ENCODE data around the gene PBRM1. TPM values are rescaled to one million over a fixed set of nuclear protein-coding genes. Genes with fewer than 3 reads are reported as not detected.
"Not testable (repeated sequence)": the region's sequence is repeated elsewhere in the genome, so short reads cannot be mapped to it uniquely, and the experiment has no call there.

The PBRM1 gene
- total RNA-seq = 10 to 100 TPM; 83.2 to 91.8 TPM

DNA sequence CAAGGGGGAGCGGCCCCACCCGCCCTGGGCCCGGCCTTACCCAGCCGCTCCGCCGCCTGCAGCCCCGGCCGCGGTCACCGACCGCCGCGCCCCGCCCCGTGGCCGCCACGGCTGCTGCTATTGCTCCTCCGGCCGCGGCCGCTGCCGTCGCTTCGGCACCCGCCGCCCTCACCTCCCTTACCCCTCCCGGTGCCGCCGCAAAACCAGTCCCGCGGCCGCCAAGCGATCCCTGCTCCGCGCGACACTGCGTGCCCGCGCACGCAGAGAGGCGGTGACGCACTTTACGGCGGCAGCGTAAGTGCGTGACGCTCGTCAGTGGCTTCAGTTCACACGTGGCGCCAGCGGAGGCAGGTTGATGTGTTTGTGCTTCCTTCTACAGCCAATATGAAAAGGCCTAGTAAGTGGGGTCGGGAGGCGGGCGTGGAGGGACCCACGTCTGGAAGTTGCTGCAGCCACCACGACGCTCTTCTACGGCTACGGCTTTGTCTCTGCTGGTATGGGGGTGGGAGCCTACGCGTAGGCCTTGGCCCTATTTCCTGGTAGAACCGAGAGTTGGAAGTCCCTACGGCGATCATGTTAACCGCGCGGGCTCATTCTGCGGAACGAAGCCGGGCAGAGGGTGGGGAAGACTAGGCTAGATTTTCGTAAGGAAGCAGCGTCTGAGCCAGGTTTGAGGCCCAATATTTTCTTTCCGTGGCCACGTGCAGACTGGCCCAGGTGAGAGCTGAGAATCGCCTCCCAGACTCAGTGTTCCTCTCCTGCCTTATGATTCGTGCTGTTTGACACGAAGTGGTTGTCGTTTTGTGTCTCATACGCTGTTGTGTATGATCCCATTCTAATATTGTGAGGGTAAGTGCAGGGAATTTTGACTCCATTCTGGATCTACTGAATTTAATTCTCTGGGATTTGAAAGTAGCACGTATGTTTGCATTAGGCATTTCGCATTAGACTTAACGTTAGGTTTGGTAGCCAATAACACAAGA lies at the start of gene PBRM1, which contains the start of gene GNL3:
PBRM1 (minus strand) TSS at position 205 of the 983 bp plus-strand sequence.
GNL3 (plus strand) TSS at position 324 of the 983 bp plus-strand sequence; CDS start at position 385, 61 bp downstream.
- peak; percentile 95 for DNase-seq
- Mint-ChIP-seq H3K36me3 (ENCODE audit: low read depth) (peaks cover 63% of the 10 kb centered on the region), H3K9me3 (ENCODE audit: insufficient read depth) (no peaks in the 10 kb centered on the region), H3K4me1 (ENCODE audit: low read depth) (peaks cover 65% of the 10 kb centered on the region), H3K4me3 (peak within 1 kb of the TSS; percentile 91), H3K27me3 (ENCODE audit: low read depth) (no peaks in the 10 kb centered on the region), H3K27ac (peak within 1 kb of the TSS; percentile 92)
- ChIA-PET CTCF (interaction anchor here (1.0 kb wide), 2 partner anchors 10 to 11 kb away, joined by 3 read pairs; no protein-coding TSS in a partner anchor), POLR2A (interaction anchor here (0.6 to 3.6 kb wide), 6 partner anchors 15 to 148 kb away, joined by 3 to 25 read pairs (median 4); partner anchors contain the start of genes GLT8D1 and SPCS1)
- ATAC-seq = peak; percentile 84

DNA sequence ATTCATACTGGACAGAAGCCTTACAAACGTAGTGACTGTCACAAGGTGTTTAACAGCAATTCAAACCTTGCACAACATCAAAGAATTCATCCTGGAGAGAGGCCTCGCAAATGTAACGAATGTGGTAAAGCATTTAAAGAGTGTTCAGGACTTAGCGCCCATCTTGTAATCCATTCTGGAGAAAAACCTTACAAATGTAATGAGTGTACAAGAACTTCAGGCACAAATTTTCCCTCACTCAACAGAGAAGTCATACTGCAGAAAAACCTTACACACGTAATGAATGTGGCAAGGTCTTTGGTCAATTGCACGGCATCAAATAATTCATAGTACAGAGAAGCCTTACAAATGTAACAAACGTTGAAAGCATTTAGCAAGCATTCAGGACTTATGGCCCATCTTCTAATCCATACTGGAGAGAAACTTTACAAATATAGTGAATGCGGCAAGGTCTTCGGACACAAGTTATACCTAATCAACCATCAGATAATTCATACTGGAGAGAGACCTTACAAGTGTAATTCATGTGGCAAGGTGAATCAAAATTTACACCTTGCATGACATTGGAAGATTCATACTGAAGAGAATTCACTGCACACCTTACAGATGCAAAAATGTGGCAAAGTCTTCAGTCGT lies 47.7 kb upstream of the PBRM1 start:
- no peak for DNase-seq
- Mint-ChIP-seq H3K4me1 (ENCODE audit: low read depth) (peaks cover 13% of the 10 kb centered on the region), H3K9me3 (ENCODE audit: insufficient read depth) (peaks cover 35% of the 10 kb centered on the region), H3K27ac (no peak overlapping the region), H3K27me3 (ENCODE audit: low read depth) (no peaks in the 10 kb centered on the region), H3K36me3 (ENCODE audit: low read depth) (peaks cover 75% of the 10 kb centered on the region), H3K4me3 (no peak overlapping the region)
- ChIA-PET POLR2A (no interaction called here), CTCF (interaction anchor here (0.5 kb wide), 1 partner anchor 13 kb away, joined by 3 read pairs; no protein-coding TSS in a partner anchor)
- ATAC-seq = no peak

DNA sequence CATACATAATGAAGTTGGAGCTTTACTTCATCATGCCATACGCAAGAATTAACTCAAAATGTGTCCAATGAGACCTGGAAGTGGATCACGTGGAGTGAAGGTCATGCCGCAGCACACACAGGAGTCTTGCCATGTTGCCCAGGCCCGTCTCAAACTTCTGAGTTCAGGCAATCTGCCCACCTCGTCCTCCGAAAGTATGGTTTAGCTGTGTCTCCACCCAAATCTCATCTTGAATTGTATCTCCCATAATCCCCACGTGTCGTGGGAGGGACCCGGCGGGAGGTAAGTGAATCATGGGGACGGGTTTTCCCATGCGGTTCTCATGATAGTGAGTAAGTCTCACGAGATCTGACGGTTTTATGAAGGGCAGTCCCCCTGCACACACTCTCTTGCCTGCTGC lies 45.9 kb upstream of the PBRM1 start:
- Mint-ChIP-seq H3K4me3 (no peak overlapping the region), H3K4me1 (ENCODE audit: low read depth) (peaks cover 13% of the 10 kb centered on the region), H3K36me3 (ENCODE audit: low read depth) (peaks cover 76% of the 10 kb centered on the region), H3K9me3 (ENCODE audit: insufficient read depth) (peaks cover 42% of the 10 kb centered on the region), H3K27me3 (ENCODE audit: low read depth) (no peaks in the 10 kb centered on the region), H3K27ac (no peak overlapping the region)
- ChIA-PET POLR2A (no interaction called here), CTCF (interaction anchor here (1.2 to 1.8 kb wide), 2 partner anchors 11 to 12 kb away, joined by 3 to 4 read pairs; no protein-coding TSS in a partner anchor)
- ATAC-seq (no peak), DNase-seq (no peak)

DNA sequence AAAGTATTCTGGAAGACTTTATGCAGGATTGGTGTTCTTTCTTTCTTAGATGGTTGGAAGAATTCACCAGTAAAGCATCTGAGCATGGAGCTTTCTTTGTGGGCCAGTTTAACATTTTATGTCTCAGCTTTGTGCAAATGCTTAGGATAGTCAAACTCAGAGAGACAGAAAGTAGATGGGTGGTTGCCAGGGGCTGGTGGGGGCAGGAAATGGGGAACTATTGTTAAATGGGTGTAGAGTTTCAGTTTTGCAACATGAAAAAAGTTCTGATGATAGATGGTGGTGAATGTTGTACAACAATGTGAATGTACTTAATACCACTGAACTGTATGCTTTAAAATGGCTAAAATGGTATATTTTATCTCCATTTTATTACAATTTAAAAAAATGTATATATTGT lies 45.0 kb upstream of the PBRM1 start:
- peak overlapping the region; percentile 51 for H3K27ac Mint-ChIP-seq

DNA sequence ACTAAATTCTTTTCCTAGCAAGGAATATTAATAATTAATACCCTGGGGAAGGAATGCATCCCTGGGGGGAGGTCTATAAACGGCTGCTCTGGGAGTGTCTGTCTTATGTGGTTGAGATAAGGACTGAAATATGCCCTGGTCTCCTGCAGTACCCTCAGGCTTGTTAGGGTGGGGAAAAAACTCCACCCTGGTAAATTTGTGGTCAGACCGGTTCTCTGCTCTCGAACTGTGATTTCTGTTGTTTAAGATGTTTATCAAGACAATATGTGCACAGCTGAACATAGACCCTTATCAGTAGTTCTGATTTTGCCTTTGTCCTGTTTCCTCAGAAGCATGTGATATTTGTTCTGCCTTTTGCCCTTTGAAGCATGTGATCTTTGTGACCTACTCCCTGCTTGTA lies 43.0 kb upstream of the PBRM1 start:
- H3K4me3 Mint-ChIP-seq; H3K27me3 Mint-ChIP-seq (ENCODE audit: low read depth); ATAC-seq; H3K27ac Mint-ChIP-seq; POLR2A ChIA-PET; CTCF ChIA-PET; DNase-seq: not testable (repeated sequence)
- Mint-ChIP-seq H3K4me1 (ENCODE audit: low read depth) (peaks cover 13% of the 10 kb centered on the region), H3K36me3 (ENCODE audit: low read depth) (peaks cover 56% of the 10 kb centered on the region), H3K9me3 (ENCODE audit: insufficient read depth) (peaks cover 39% of the 10 kb centered on the region)

More for the DNA sequence above, 45.0 kb upstream of the PBRM1 start:
- CTCF ChIA-PET = interaction anchor here (1.2 to 1.8 kb wide), 2 partner anchors 10 to 13 kb away, joined by 3 to 4 read pairs; no protein-coding TSS in a partner anchor
- ATAC-seq (no peak), DNase-seq (no peak)
- peaks cover 13% of the 10 kb centered on the region for H3K4me1 Mint-ChIP-seq (ENCODE audit: low read depth)
- H3K36me3 Mint-ChIP-seq (ENCODE audit: low read depth) = peaks cover 71% of the 10 kb centered on the region
- H3K9me3 Mint-ChIP-seq (ENCODE audit: insufficient read depth) = peaks cover 42% of the 10 kb centered on the region
- POLR2A ChIA-PET = no interaction called here
- H3K27me3 Mint-ChIP-seq (ENCODE audit: low read depth) = no peaks in the 10 kb centered on the region
- no peak overlapping the region for H3K4me3 Mint-ChIP-seq

DNA sequence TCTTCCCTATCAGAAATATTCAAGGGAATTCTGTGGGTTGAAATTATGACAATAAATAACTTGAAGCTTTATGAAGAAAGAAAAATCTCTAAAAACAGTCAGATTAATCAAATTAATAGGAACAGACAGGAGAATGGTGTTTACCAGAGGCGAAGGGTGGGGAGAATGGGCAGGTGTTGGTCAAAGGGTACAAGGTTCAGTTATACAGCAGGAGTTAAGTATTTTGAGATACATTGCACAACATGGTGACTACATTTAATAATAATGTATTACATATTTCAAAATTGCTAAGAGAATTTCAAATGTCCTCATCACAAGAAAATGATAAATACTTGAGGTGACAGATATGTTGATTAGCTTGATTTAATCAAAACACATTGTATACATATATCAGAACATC lies 38.8 kb upstream of the PBRM1 start:
- no peaks in the 10 kb centered on the region for H3K27me3 Mint-ChIP-seq (ENCODE audit: low read depth)
- POLR2A ChIA-PET = no interaction called here
- H3K9me3 Mint-ChIP-seq (ENCODE audit: insufficient read depth) = peaks cover 18% of the 10 kb centered on the region
- CTCF ChIA-PET = interaction anchor here (1.0 kb wide), 1 partner anchor 17 kb away, joined by 4 read pairs; no protein-coding TSS in a partner anchor
- H3K4me3 Mint-ChIP-seq = no peak overlapping the region
- peaks cover 29% of the 10 kb centered on the region for H3K4me1 Mint-ChIP-seq (ENCODE audit: low read depth)
- DNase-seq (no peak), ATAC-seq (no peak)
- H3K36me3 Mint-ChIP-seq (ENCODE audit: low read depth) = peaks cover 24% of the 10 kb centered on the region
- H3K27ac Mint-ChIP-seq = no peak overlapping the region

DNA sequence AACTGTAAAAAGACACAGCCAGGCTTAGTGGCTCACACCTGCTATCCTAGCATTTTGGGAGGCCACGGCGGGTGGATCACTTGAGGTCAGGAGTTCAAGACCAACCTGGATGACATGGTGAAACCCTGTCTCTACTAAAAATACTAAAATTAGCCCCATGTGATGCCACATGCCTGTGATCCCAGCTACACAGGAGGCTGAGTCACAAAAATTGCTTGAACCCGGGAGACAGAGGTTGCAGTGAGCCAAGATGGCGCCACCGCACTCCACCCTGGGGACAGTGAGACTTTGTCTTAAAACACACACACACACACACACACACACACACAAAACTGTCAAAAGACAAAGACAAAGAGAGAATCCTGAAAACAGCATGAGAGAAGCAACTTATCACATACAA lies 38.2 kb upstream of the PBRM1 start:
- peaks cover 23% of the 10 kb centered on the region for H3K36me3 Mint-ChIP-seq (ENCODE audit: low read depth)
- DNase-seq (no peak), ATAC-seq (no peak)
- ChIA-PET CTCF (interaction anchor here (1.0 kb wide), 1 partner anchor 18 kb away, joined by 4 read pairs; no protein-coding TSS in a partner anchor), POLR2A (no interaction called here)
- H3K27ac Mint-ChIP-seq = no peak overlapping the region
- peaks cover 16% of the 10 kb centered on the region for H3K9me3 Mint-ChIP-seq (ENCODE audit: insufficient read depth)
- no peaks in the 10 kb centered on the region for H3K27me3 Mint-ChIP-seq (ENCODE audit: low read depth)
- H3K4me1 Mint-ChIP-seq (ENCODE audit: low read depth) = peaks cover 28% of the 10 kb centered on the region
- no peak overlapping the region for H3K4me3 Mint-ChIP-seq

DNA sequence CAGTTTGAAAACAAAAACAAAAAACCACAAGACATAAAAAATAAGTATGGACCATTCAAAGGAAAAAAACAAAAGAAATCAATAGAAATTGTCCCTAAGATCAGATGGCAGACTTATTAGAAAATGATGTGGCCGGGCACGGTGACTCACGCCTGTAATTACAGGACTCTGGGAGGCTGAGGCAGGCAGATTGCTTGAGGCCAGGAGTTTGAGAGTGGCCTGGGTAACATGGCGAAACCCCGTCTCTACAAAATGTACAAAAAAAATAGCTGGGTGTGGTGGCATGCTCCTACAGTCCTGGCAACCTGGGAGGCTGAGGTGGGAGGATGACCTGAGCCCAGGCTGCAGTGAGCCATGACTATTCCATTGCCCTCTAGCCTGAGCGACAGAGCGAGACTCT lies 36.8 kb upstream of the PBRM1 start:
- Mint-ChIP-seq H3K9me3 (ENCODE audit: insufficient read depth) (peaks cover 4% of the 10 kb centered on the region), H3K27me3 (ENCODE audit: low read depth) (no peaks in the 10 kb centered on the region), H3K36me3 (ENCODE audit: low read depth) (peaks cover 17% of the 10 kb centered on the region), H3K27ac (no peak overlapping the region), H3K4me3 (no peak overlapping the region), H3K4me1 (ENCODE audit: low read depth) (peaks cover 27% of the 10 kb centered on the region)
- DNase-seq (no peak), ATAC-seq (no peak)
- ChIA-PET CTCF (no interaction called here), POLR2A (no interaction called here)

DNA sequence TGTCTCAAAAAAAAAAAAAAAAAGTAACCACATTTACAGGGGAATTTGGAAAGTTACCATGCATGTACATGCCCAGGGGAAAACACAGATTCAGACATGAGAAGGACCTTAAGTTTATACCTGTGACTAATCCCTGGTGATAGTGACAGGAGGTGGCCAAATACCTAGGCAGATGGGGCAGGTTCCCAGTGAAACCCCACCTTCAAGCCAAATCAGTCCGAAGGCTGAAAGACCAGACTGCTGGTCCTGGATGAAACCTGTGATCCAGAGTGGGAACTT lies 36.0 kb upstream of the PBRM1 start:
- H3K36me3 Mint-ChIP-seq (ENCODE audit: low read depth) = peaks cover 14% of the 10 kb centered on the region

DNA sequence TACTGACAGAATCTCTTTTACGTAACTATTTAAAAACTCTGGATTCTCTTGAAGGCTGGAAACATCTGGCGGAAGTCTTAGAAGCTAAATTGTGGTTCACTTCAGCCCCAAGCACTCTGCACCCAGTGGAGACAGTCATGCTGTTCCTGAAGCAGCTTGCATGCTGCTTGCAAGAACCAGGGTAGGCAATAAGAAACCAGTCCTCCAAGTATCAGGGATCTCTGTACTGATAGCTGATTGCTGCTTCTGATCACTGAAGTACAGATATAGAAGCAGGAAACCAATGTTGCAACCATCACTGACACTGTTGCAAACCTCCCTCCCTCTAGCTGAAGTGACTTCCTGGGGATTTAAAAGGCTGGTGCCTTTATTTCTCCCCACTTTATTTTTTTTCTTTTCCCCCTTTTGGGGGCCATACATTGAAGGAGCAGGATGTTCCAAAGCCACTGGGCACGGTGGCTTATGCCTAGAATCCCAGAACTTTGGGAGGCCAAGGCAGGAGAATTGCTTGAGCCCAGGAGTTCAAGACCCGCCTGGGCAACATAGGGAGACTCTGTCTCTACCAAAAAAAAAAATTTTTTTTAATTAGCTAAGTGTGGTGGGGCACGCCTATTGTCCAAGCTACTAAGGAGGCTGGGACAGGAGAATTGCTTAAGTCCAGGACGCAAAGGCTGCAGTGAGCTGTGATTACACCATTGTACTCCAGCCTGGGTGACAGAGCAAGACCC lies 35.5 kb upstream of the PBRM1 start:
- peaks cover 14% of the 10 kb centered on the region for H3K36me3 Mint-ChIP-seq (ENCODE audit: low read depth)
- peaks cover 3% of the 10 kb centered on the region for H3K9me3 Mint-ChIP-seq (ENCODE audit: insufficient read depth)
- no peaks in the 10 kb centered on the region for H3K27me3 Mint-ChIP-seq (ENCODE audit: low read depth)
- peaks cover 27% of the 10 kb centered on the region for H3K4me1 Mint-ChIP-seq (ENCODE audit: low read depth)
- ATAC-seq = peak; percentile 83
- H3K27ac Mint-ChIP-seq = peak overlapping the region; percentile 75
- peak; percentile 53 for DNase-seq
- CTCF ChIA-PET = interaction anchor here (0.7 to 2.0 kb wide), 7 partner anchors 10 to 351 kb away, joined by 3 to 8 read pairs (median 3); partner anchors contain the start of genes GLT8D1 and SPCS1
- POLR2A ChIA-PET = interaction anchor here (0.5 to 1.7 kb wide), 6 partner anchors 15 to 627 kb away, joined by 3 to 8 read pairs (median 3); partner anchors contain the start of genes GLT8D1 and SPCS1
- peak overlapping the region; percentile 6 for H3K4me3 Mint-ChIP-seq

More for the DNA sequence above, 36.0 kb upstream of the PBRM1 start:
- no peaks in the 10 kb centered on the region for H3K27me3 Mint-ChIP-seq (ENCODE audit: low read depth)
- no peak for DNase-seq
- H3K4me3 Mint-ChIP-seq = no peak overlapping the region
- H3K4me1 Mint-ChIP-seq (ENCODE audit: low read depth) = peaks cover 27% of the 10 kb centered on the region
- ATAC-seq = no peak
- peaks cover 3% of the 10 kb centered on the region for H3K9me3 Mint-ChIP-seq (ENCODE audit: insufficient read depth)
- H3K27ac Mint-ChIP-seq = peak overlapping the region; percentile 75
- POLR2A ChIA-PET = interaction anchor here (0.7 kb wide), 2 partner anchors 292 to 626 kb away, joined by 3 read pairs; no protein-coding TSS in a partner anchor
- CTCF ChIA-PET = interaction anchor here (1.1 to 2.0 kb wide), 3 partner anchors 9 to 351 kb away, joined by 3 to 8 read pairs (median 4); partner anchors contain the start of genes GLT8D1 and SPCS1

DNA sequence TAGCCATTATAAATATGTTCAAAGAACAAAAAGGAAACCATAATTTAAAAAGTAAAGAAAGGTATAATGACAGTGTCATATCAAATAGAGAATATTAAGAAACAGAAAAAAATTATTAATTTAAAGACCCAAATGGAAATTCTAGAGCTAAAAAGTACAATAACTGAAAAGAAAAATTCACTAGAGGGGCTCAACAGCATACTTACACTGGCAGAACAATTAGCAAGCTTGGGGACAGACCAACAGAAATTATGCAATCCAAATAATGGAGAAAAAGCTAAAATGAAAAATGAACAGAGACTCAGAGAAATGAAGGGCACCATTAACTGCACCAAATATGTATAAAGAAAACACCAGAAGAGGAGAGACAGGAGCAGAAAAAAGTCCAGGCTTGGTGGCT lies 33.9 kb upstream of the PBRM1 start:
- Mint-ChIP-seq H3K4me1 (ENCODE audit: low read depth) (peaks cover 27% of the 10 kb centered on the region), H3K4me3 (no peak overlapping the region), H3K27me3 (ENCODE audit: low read depth) (no peaks in the 10 kb centered on the region), H3K36me3 (ENCODE audit: low read depth) (peaks cover 14% of the 10 kb centered on the region), H3K9me3 (ENCODE audit: insufficient read depth) (peaks cover 3% of the 10 kb centered on the region), H3K27ac (no peak overlapping the region)
- ChIA-PET POLR2A (interaction anchor here (1.1 to 1.7 kb wide), 3 partner anchors 14 to 35 kb away, joined by 3 to 8 read pairs (median 3); partner anchors contain the start of genes GLT8D1 and SPCS1), CTCF (no interaction called here)
- ATAC-seq (no peak), DNase-seq (no peak)
